ENCODE data around the gene PIK3IP1. TPM values are rescaled to one million over a fixed set of nuclear protein-coding genes. Genes with fewer than 3 reads are reported as not detected.

PIK3IP1 gene
- total and polyA plus RNA-seq, 10 of the 15 experiments (the other 5 are each of a cell fraction or from before 2014, with no cell fraction given), result 0.77 to 6.5 (median 3.0) TPM

- H3K27ac ChIP-seq (ENCODE audit: control insufficient read depth, insufficient read depth), result no peak overlapping the region
- H3K4me1 ChIP-seq (ENCODE audit: control insufficient read depth, insufficient read depth, low read length), result no peaks in the 10 kb centered on the region
- no peak overlapping the region for H3K4me3 ChIP-seq
- H3K9me3 ChIP-seq (replicated peaks; ENCODE audit: control insufficient read depth, insufficient read depth, low read length), result no peaks in the 10 kb centered on the region
- in situ Hi-C loops (cut with MboI) (no loop called here), intact Hi-C loops (cut with micrococcal nuclease; ENCODE audit: unreplicated experiment) (no loop called here)
- DNase-seq (ENCODE audit: low read depth, low spot score) (no peak), ATAC-seq (no peak), FAIRE-seq (no peak)
- H3K9ac ChIP-seq (ENCODE audit: control insufficient read depth, insufficient read depth, low read length), result no peak overlapping the region
- no TSS peak for BruUV-seq (replicated peaks)
- no peaks in the 10 kb centered on the region for H3K27me3 ChIP-seq (replicated peaks in 1 of 2; ENCODE audit: control insufficient read depth in 2 of 2, insufficient read depth in 2 of 2, low read length in 1 of 2)
- RAD21 ChIA-PET (ENCODE audit: unreplicated experiment), result no interaction called here
- CTCF ChIA-PET, result no interaction called here
- POLR2A ChIA-PET, result no interaction called here
- SMC1A ChIA-PET (ENCODE audit: uncharacterized antibody, unreplicated experiment), result no interaction called here
- H3K79me2 ChIP-seq (ENCODE audit: control insufficient read depth, insufficient read depth, low read length), result no peaks in the 10 kb centered on the region
- no peak overlapping the region for H2AFZ ChIP-seq (ENCODE audit: control insufficient read depth, low read depth, low read length)
- H3K4me2 ChIP-seq (ENCODE audit: control insufficient read depth, insufficient read depth), result no peak overlapping the region
- H3K36me3 ChIP-seq (ENCODE audit: control insufficient read depth in 2 of 2, insufficient read depth in 2 of 2, low read length in 1 of 2), result peaks cover 17% of the 10 kb centered on the region in 2 experiments
- no peaks in the 10 kb centered on the region for H4K20me1 ChIP-seq (ENCODE audit: control insufficient read depth, insufficient read depth)
- 90% methylated on average over 8 of the region's 9 CpGs for WGBS (ENCODE audit: insufficient coverage, insufficient replicate concordance, low lambda C conversion rate, missing lambda C conversion rate)
- TF ChIP-seq E4F1 (IDR thresholded peaks at IDR 0.05; ENCODE audit: borderline replicate concordance, partially characterized antibody) (no peak), CBX5 (IDR thresholded peaks at IDR 0.05; ENCODE audit: low read depth) (no peak), KDM1A (IDR thresholded peaks at IDR 0.05; ENCODE audit: borderline replicate concordance) (no peak), RAD21 (IDR thresholded peaks at IDR 0.05; ENCODE audit: insufficient read depth, low read depth, low read length) (no peak), ETV6 (conservative IDR thresholded peaks at IDR 0.05 in 1 of 2, IDR thresholded peaks at IDR 0.05 in 1 of 2; ENCODE audit: borderline replicate concordance in 1 of 2, low read depth in 1 of 2) (no peak), ELK1 (IDR thresholded peaks at IDR 0.05; ENCODE audit: low read depth, low read length) (no peak), FOS (IDR thresholded peaks at IDR 0.05; ENCODE audit: borderline replicate concordance, extremely low read depth, insufficient read length) (no peak), RB1 (IDR thresholded peaks at IDR 0.05; ENCODE audit: borderline replicate concordance) (no peak), ZNF622 (IDR thresholded peaks at IDR 0.05) (no peak), MXI1 (IDR thresholded peaks at IDR 0.05; ENCODE audit: low read depth, low read length) (no peak), WRNIP1 (IDR thresholded peaks at IDR 0.05; ENCODE audit: borderline replicate concordance, low read depth, low read length) (no peak), MTA2 (IDR thresholded peaks at IDR 0.05; ENCODE audit: low read depth) (no peak), ZBTB4 (CRISPR knock-in tag; IDR thresholded peaks at IDR 0.05) (no peak), CHD1 (IDR thresholded peaks at IDR 0.05; ENCODE audit: low read depth, low read length) (no peak), ZBTB33 (IDR thresholded peaks at IDR 0.05) (no peak)
These were observed 14.1 kb downstream of the PIK3IP1 start for GRCh38 chr22:31278151-31278621.

All from GM12878 (cell line).